DMS153 treated with DMSO at 0.1 percent for 48 hours (cell line): Measurements from ENCODE around the gene POU2AF1.
"Not testable (repeated sequence)": the region's sequence is repeated elsewhere in the genome, so short reads cannot be mapped to it uniquely, and the experiment has no call there.

Experiments used
- DNase-seq: peaks from one replicate; lab custom pipeline; 2025; ENCODE audit not compliant: unreplicated experiment; lab: John Stamatoyannopoulos, UW

The POU2AF1 gene

GRCh38 chr11:111410951-111411350 is 31.9 kb upstream of the POU2AF1 start:
- no peak for DNase-seq

- no peak for DNase-seq
Observed at GRCh38 chr11:111409915-111410314, 30.8 kb upstream of the POU2AF1 start.

GRCh38 chr11:111408789-111409727 is 30.0 kb upstream of the POU2AF1 start:
- DNase-seq = no peak

- no peak for DNase-seq
Observed at GRCh38 chr11:111407652-111408051, 28.6 kb upstream of the POU2AF1 start.

- DNase-seq = no peak
Observed at GRCh38 chr11:111406589-111406988, 27.5 kb upstream of the POU2AF1 start.

GRCh38 chr11:111406091-111406490 is 27.0 kb upstream of the POU2AF1 start:
- DNase-seq = no peak

- DNase-seq = no peak
Observed at GRCh38 chr11:111405551-111405950, 26.5 kb upstream of the POU2AF1 start.

GRCh38 chr11:111403051-111403726 is 24.1 kb upstream of the POU2AF1 start:
- peak; percentile 55 for DNase-seq

- DNase-seq = peak; percentile 57
Observed at GRCh38 chr11:111402411-111402810, 23.3 kb upstream of the POU2AF1 start.

- DNase-seq = not testable (repeated sequence)
Observed at GRCh38 chr11:111401957-111402356, 22.9 kb upstream of the POU2AF1 start.

GRCh38 chr11:111400595-111400994 is 21.5 kb upstream of the POU2AF1 start:
- no peak for DNase-seq

GRCh38 chr11:111399187-111400031 is 20.3 kb upstream of the POU2AF1 start:
- no peak for DNase-seq

- no peak for DNase-seq
Observed at GRCh38 chr11:111397034-111397433, 18.0 kb upstream of the POU2AF1 start.

- DNase-seq = no peak
Observed at GRCh38 chr11:111395749-111396148, 16.7 kb upstream of the POU2AF1 start.

GRCh38 chr11:111395081-111395480 is 16.0 kb upstream of the POU2AF1 start:
- peak; percentile 23 for DNase-seq

- not testable (repeated sequence) for DNase-seq
Observed at GRCh38 chr11:111394147-111394546, 15.1 kb upstream of the POU2AF1 start.

GRCh38 chr11:111393585-111393984 is 14.5 kb upstream of the POU2AF1 start:
- DNase-seq = no peak

- DNase-seq = no peak
Observed at GRCh38 chr11:111393096-111393495, 14.0 kb upstream of the POU2AF1 start.

- no peak for DNase-seq
Observed at GRCh38 chr11:111392552-111392951, 13.5 kb upstream of the POU2AF1 start.

GRCh38 chr11:111391328-111392124 is 12.5 kb upstream of the POU2AF1 start:
- DNase-seq = no peak
